A549 treated with RU486 at 1 μM for 4 hours (cell line): ENCODE measurements around the gene ABCB8. TPM values are rescaled to one million over a fixed set of nuclear protein-coding genes. Genes with fewer than 3 reads are reported as not detected.

Experiments used
- total RNA-seq: library from RNA; stranded (reverse); fragments of 200-300 nt; extraction: Qiagen RNA extraction; gene quantifications from 5 replicates; pipeline ENCODE4 v1.2.3, GENCODE V29; 2022; ENCODE audit warnings: low read depth

The ABCB8 gene
- total RNA-seq = 31.5 to 51.8 TPM (median 48.0 TPM) in 5 replicates

DNA sequence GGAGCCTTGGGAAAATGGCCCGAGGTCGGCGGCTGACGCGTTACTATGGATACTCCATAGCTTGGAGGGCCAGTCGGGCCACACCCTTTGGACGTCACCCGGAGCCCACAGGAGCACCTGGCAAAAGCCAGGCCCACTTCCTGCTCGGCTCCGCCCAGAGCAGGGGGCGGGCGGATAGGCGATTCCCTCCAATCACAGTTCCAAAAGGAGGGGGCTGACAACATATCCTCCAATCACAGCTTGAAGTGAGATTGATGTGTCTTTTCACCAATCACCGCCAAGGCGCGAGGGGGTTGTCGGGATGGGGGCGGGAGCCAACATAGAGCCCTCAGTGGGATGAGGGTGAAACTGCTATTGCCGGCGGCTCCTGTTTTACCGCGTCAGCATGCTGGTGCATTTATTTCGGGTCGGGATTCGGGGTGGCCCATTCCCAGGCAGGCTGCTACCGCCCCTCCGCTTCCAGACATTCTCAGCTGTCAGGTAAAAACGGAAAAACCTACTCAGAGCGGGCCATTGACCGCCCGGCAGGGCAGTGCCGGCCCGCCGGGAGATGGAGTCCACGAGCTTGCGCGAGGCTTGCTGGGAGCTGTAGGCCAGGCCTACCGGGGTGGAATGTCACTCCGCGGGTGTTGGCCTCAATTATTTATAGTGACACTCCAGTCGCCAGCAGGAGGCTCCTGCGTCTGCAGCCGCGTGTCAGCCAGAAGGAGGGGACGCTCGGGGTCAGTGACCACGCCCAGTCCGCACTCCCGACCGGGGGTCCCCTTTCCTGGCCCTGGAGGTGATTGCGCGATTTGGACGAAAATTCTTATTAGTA, at the start of gene ABCB8:
TSS of gene ABCB8 (plus strand) at position 320 of the 817 bp plus-strand sequence. CDS start at position 386, 66 bp downstream.

DNA sequence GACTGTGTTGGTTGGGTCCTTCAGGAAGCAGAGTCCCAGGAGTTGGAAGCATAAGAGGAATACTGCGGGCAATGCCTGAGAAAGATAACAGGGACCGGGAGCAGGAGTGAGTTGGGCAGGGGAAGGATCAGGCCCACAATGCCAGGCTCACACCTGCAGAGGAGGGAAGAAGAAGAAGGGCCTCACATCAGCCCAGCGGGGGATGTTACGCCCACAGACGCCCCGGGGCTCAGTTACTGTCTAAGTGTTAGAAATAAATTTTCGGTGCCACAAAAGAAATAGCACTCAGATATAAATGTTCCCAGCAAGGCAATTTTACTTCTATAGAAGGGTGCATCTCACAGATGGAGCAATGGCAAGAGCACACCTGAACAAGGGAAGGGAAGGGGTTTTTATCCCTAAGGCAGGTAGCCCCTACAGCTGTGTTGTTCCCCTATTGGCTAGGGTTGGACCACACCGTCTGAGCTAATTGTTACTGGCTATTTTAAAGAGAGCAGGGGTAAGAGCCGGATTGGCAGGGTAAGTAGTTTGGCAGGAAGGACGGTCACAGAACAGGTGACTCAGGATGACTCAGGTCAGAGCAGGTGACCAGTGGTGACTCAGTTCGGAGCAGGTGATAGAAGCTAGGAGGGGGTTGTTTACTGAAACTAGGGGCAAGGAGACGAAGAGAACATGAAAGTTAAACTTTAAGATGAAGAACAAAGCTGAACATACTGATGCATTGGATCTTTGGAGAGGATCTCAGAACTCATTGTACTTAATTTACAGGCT, 37.6 kb upstream of the ABCB8 start, which contains the start of gene NOS3:
TSS of gene NOS3 (plus strand) at position 602 of the 771 bp plus-strand sequence. CDS start 2,787 bp downstream, outside the sequence.

DNA sequence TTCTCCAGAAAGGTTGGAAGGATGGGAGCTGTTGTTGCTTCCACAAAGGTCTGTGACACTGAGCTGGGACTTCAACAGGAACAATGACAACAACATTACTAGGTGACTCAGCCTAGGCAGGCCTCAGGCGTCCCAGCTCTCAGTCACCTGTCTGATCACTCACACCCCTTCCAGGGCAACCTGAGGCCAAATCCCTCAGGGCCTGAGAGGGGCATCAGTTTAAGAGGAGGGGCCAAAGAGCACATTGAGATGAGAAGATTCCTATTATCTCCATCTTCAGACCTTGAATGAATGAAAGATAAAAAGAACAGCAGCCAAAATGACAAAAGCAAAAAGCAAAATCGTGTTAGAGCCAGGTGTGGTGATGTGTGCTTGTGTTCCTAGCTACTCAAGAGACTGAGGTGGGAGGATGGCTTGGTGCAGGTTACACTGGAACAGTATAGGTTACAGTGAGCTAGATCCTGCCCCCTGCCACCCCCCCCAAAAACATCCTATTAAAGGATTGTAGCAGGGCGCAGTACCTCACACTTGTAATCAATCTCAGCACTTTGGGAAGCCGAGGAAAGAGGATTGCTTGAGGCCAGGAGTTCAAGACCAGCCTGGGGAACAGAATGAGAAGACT, 3.7 kb upstream of the ABCB8 start, which contains the start of gene ATG9B:
TSS of gene ATG9B (minus strand) at position 60 of the 622 bp plus-strand sequence. CDS start 71 bp downstream, outside the sequence.

DNA sequence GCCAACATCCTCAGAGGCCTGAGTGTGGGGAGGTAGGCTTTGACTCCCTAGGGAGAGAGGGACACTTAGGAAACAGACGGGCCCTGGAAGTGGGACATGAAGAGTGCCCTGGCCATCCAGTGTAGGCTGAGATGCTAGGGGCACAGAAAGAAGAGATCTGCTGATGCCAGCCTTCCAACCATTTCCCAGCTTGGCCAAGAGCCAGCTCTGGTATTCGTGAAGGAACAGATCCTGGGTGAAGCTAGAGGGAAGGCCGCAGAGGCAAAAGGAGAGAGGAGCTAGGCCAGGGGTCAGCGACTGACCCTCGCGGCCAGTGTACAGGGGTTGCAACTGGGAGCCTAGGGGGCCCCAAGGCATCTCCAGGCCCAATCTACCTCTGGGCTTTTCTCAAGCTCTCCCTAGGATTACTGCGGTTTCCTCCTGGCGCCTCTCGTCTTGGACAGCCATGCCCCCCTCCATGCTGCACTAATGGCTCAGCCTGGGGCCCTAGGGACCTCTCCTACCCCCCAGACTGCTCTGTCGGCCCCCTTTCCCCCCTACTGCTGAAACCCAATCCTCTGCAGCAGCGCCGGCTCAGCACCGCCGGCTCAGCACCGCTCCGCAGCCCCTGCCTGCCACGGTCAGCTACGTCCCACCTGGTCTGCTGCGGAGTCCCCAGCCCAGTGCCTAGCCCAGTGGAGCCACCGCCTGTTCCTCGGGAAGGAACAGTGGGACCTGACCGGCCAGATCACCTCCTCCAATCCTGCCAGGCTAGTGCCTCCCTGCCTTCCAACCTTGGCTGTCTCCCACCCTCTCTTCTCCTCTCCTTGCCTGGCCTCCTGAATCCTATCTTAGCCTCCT, 19.9 kb downstream of the ABCB8 start, which contains the start of gene ASIC3:
TSS of gene ASIC3 (plus strand) at position 556 of the 840 bp plus-strand sequence. CDS start 355 bp downstream, outside the sequence.

DNA sequence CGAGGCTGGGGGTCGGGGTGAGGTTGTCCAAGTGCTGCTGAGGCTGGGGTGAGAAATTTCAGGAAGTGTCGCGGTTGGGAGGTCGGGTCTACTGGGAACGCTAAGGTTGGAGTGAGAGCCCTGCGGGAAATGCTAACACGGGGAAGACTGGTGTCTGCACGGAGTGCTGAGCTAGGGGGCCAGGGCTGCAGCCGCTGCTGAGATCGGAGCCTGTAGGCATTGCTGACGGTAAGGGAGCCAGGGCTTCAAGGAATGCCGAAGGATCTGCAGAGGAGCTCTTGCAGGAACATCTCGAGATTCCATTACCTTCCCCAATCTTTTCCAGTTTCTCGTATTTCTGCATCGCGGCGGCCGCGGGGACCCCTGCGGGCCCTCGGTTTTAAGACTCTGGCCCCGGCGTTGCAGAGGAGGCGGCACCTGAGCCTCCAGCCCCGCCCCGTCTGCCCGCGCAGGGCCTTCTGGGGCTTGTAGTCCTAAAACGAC, 29.3 kb downstream of the ABCB8 start, which contains the start of gene CDK5:
TSS of gene CDK5 (minus strand) at position 392 of the 483 bp plus-strand sequence. CDS start at position 343, 49 bp downstream.

DNA sequence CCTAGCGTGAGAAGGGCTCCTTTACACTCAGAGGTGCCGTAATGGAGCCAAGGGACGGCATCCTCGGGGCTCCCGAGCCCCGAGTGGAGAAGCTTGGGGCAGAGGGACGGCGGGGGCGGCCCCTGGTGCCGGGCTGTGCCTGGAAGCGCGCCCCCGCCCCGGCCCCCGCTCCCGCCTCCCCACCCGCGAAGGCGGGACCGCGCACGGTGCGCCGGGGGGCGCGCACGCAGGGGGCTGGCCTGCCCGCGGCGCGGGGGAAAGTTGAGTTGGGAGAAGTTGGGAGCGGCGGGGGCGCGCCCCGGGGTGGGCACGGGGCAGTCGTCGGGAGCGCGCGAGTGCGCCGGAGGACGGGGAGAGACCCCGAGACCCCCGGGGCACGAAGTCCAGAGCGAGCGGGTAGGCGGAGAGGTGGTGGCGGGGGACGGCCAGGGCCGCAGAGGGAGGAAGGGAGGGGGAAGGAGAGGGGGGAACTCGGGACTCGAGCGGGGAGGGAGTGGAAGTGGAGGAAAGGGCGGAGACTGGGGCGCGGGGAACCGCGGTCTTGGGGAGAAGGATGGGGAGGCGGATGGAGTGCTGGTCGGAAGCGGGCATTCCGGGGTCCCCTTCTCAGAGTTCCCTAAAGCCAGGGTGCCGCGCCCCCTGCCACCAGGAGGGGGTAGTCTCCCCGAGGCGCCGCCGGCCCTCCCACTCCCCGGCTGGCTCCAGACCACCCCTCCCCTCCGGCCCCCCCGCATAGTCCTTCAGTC, 31.3 kb downstream of the ABCB8 start, which contains the start of gene SLC4A2:
TSS of gene SLC4A2 (plus strand) at position 223 of the 746 bp plus-strand sequence. CDS start 2,399 bp downstream, outside the sequence.

DNA sequence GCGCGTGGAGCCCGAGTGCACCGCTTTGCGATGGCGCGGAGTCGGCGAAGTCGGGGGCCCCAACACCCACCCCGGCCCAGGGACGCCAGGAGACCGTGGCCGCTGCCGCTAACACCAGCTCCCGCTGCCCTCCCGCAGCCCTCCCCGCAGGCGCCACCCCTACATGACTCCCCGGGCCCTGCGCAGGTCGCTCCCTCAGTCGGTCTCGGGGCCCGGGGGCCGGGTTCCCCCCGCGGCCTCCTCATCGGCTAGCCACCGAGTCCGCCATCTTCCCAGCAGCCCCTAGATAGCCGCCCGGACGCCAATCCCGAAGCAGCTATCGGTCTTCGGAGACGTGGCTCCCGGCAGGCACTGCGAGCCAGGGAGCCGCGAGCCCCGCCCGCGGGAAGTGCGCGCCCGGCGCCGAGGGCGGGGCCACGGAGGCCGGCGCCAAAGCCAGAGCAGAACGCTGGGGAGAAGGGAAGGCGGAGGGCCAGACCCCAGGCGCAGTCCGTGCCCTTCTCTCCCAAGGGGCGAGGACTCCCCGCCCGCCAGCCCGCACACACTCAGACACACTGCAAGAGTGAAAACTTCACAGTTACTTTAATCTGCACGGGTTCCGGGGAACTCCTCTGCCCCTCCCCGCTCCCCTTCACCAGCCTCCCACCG, 52.4 kb downstream of the ABCB8 start, which contains the start of gene FASTK:
TSS of gene FASTK (minus strand) at position 288 of the 648 bp plus-strand sequence. CDS start at position 245, 43 bp downstream.

DNA sequence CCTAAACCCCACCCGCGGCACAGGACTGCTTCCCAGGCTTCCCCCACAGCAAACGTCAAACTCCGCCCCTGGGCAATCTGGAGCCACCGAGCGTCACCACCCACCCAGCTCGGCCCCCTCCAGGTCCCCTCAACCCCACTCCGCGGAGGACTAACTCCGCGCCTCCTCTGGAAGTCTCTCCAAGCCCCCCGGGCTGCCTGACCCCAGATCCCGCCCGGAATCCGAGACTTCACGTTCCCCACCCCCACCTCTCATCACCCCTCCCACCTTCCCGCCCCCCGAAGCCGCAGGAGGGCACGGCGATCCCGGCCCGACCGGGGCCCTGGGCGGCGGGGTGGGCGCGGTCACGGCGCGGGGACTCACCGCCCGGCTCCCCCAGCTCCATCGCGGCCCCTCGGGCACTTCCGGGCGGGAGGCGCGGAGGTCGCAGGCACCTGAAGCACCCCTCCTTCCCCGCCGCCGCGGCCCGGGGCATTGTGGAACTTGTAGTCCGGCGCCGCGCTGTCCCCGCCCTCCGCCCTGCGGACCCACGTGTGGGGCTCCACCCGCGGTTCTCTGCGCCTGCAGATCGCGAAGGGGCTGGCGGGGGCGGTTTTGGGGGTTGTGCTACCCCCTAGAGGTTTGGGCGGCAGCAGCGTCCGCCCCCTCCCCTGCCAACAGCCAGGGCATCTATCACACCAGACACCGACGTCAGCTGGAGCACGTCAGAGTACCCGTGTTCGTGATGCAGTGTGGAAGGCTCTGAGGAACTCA, 55.0 kb downstream of the ABCB8 start, which contains the start of gene TMUB1:
TSS of gene TMUB1 (minus strand) at position 423 of the 753 bp plus-strand sequence. CDS start 930 bp downstream, outside the sequence.

DNA sequence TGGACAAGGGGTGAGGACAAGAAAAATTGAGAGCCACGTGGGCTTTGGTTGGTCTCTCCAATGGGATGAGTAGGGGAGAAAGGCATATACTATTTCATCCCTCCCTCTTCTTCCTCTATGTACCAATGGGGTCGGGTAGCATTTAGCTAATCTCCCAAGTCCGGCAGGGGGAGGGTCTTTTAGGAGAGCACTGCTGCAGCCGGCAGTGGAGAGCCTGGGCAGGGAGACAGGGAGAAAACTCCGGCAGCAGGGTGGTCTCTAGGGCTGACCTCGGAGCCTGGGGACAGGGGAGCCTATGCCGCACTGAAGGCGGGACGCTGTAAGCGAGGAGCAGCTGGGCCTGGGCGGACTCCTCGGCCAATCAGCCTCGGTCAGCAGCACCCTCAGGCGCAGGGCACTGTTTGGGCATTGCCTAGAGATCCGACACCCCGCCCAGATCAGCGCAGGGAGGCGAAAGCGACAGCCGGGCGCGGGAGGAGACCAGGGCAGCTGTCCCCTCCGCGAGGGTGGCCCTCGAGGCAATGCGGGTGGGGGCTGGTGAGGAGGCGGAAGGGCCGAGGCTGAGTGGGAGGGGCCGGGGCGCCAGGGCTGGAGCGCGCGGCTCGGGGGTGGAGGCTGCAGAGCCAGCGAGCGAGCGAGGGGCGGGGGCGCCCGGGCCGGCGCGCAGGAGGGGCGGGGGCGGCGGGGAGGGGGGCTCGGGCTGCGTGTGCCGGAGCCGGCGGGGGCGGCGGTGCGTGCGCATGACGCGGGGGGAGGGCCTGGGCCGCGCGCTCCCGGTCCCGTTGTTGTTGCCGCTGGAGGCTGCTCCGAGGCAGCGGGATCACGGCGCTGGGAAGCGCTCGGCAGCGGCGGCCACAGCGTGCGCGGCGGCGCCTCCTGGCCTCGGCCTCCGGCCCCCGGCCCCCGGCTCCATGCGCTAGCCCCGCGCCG, 57.7 kb downstream of the ABCB8 start, which contains the start of gene AGAP3:
TSS of gene AGAP3 (plus strand) at position 785 of the 930 bp plus-strand sequence. CDS start 267 bp downstream, outside the sequence.

Other genes with a start within 250 kb of the ABCB8 start
- 0.20 TPM in 1 of 5 replicates, not detected in the others for gene TMEM176B, start 228.1 kb upstream of the ABCB8 start, total RNA-seq
- gene TMEM176A, start 227.7 kb upstream of the ABCB8 start, total RNA-seq = not detected in 5 replicates
- not detected in 5 replicates for gene AOC1, start 175.9 kb upstream of the ABCB8 start, total RNA-seq
- 0.29 to 0.61 TPM (median 0.37 TPM) in 5 replicates for gene KCNH2, start 50.1 kb upstream of the ABCB8 start, total RNA-seq
- gene NOS3, start 37.4 kb upstream of the ABCB8 start, total RNA-seq = 0.15 to 0.55 TPM (median 0.49 TPM) in 5 replicates
- gene ATG9B, start 4.0 kb upstream of the ABCB8 start, total RNA-seq = 0.62 to 1.1 TPM (median 0.87 TPM) in 5 replicates
- 5.7 to 12.6 TPM (median 12.2 TPM) in 5 replicates for gene ASIC3, start 20.1 kb downstream of the ABCB8 start, total RNA-seq
- 32.1 to 37.0 TPM (median 34.9 TPM) in 5 replicates for gene CDK5, start 29.4 kb downstream of the ABCB8 start, total RNA-seq
- 182 to 287 TPM (median 275 TPM) in 5 replicates for gene SLC4A2, start 31.1 kb downstream of the ABCB8 start, total RNA-seq
- gene FASTK, start 52.4 kb downstream of the ABCB8 start, total RNA-seq = 48.1 to 80.5 TPM (median 74.4 TPM) in 5 replicates
- gene TMUB1, start 55.0 kb downstream of the ABCB8 start, total RNA-seq = 32.4 to 64.6 TPM (median 50.8 TPM) in 5 replicates
- 43.6 to 72.2 TPM (median 61.9 TPM) in 5 replicates for gene AGAP3, start 58.0 kb downstream of the ABCB8 start, total RNA-seq
- 0.17 to 0.45 TPM in 2 of 5 replicates, not detected in the others for gene GBX1, start 139.2 kb downstream of the ABCB8 start, total RNA-seq
- not detected in 5 replicates for gene ASB10, start 158.8 kb downstream of the ABCB8 start, total RNA-seq
- gene H2BK1, start 182.0 kb downstream of the ABCB8 start, total RNA-seq = not detected in 5 replicates
- gene ABCF2, start 198.8 kb downstream of the ABCB8 start, total RNA-seq = 63.8 to 70.3 TPM (median 68.4 TPM) in 5 replicates
- gene CHPF2, start 204.0 kb downstream of the ABCB8 start, total RNA-seq = 35.6 to 52.0 TPM (median 45.6 TPM) in 5 replicates
- 9.3 to 11.4 TPM (median 10.4 TPM) in 5 replicates for gene SMARCD3, start 220.2 kb downstream of the ABCB8 start, total RNA-seq